SU-DHL-6 (cell line): ENCODE measurements around the gene LFNG.

Experiments used
- H2AFZ ChIP-seq: fragments of 200-600 bp; sonication (generic); 2 replicates; pipeline ENCODE4 v1.6.1; 2014; ENCODE audit warnings: low read depth, mild to moderate bottlenecking, moderate library complexity, mixed read lengths, antibody characterized with exemption, low read length; ENCODE audit not compliant: severe bottlenecking
- H3F3A ChIP-seq: fragments of 200-600 bp; shearing (Covaris generic); 2 replicates; pipeline ENCODE4 v1.6.0; 2016; ENCODE audit warnings: antibody characterized with exemption, mild to moderate bottlenecking; ENCODE audit not compliant: insufficient read depth
- H3K27ac ChIP-seq: fragments of 200-600 bp; sonication (generic); 2 replicates; pipeline ENCODE4 v1.5.1; 2016; ENCODE audit warnings: low read depth, mild to moderate bottlenecking, low read length, moderate library complexity, mixed read lengths
- H3K27me3 ChIP-seq: fragments of 200-600 bp; sonication (generic), shearing (Covaris generic); 2 replicates; pipeline ENCODE4 v1.6.0; 2014; ENCODE audit warnings: mild to moderate bottlenecking, low read length
- H3K36me3 ChIP-seq: fragments of 200-600 bp; sonication (generic); 2 replicates; pipeline ENCODE4 v1.6.1; 2014; ENCODE audit warnings: mild to moderate bottlenecking, low read length, mixed read lengths
- H3K4me2 ChIP-seq: fragments of 300-600, 200-600 bp; shearing (Covaris generic), sonication (generic); 2 replicates; pipeline ENCODE4 v1.6.0; 2014; ENCODE audit warnings: low read length, low read depth, mild to moderate bottlenecking; ENCODE audit not compliant: poor library complexity, severe bottlenecking
- H3K4me3 ChIP-seq: fragments of 200-600 bp; sonication (generic); 2 replicates; pipeline ENCODE4 v1.5.1; 2014; ENCODE audit warnings: antibody characterized with exemption, low read length, mild to moderate bottlenecking, mixed read lengths; ENCODE audit not compliant: insufficient read depth, poor library complexity, severe bottlenecking
- H3K79me2 ChIP-seq: fragments of 200-600 bp; sonication (generic); 2 replicates; pipeline ENCODE4 v1.6.1; 2014; ENCODE audit warnings: mild to moderate bottlenecking, low read length, moderate library complexity; ENCODE audit not compliant: insufficient read depth
- H3K9ac ChIP-seq: fragments of 200-600 bp; sonication (generic); 2 replicates; pipeline ENCODE4 v1.7.0; 2014; ENCODE audit warnings: mild to moderate bottlenecking, low read length
- H3K9me2 ChIP-seq: fragments of 200-600 bp; sonication (generic); replicated peaks from 2 replicates; pipeline ENCODE4 v1.6.1; 2014; ENCODE audit warnings: low read length; ENCODE audit not compliant: insufficient read depth
- H3K9me3 ChIP-seq: fragments of 200-600 bp; sonication (generic); 2 replicates; pipeline ENCODE4 v1.6.1; 2014; ENCODE audit warnings: low read length, mixed read lengths; ENCODE audit not compliant: insufficient read depth
- H4K20me1 ChIP-seq: fragments of 200-600 bp; sonication (generic); 2 replicates; pipeline ENCODE4 v1.6.1; 2014; ENCODE audit warnings: low read depth, mild to moderate bottlenecking, antibody characterized with exemption, low read length, moderate library complexity, mixed read lengths
- EZH2phosphoT487 ChIP-seq: fragments of 200-600 bp; sonication (generic), shearing (Covaris generic); conservative IDR thresholded peaks from 2 replicates; pipeline ENCODE4 v1.6.1; 2018; ENCODE audit warnings: mild to moderate bottlenecking, antibody characterized with exemption, low read length, moderate library complexity, mixed read lengths
- TF ChIP-seq, protein P1 (sequence below): fragments of 200-600 bp; sonication (generic); IDR thresholded peaks from one replicate; pipeline ENCODE4 v1.5.1; 2017; ENCODE audit warnings: antibody characterized with exemption, mild to moderate bottlenecking, low read length, moderate library complexity; ENCODE audit not compliant: insufficient read depth, poor library complexity, severe bottlenecking

LFNG gene

DNA sequence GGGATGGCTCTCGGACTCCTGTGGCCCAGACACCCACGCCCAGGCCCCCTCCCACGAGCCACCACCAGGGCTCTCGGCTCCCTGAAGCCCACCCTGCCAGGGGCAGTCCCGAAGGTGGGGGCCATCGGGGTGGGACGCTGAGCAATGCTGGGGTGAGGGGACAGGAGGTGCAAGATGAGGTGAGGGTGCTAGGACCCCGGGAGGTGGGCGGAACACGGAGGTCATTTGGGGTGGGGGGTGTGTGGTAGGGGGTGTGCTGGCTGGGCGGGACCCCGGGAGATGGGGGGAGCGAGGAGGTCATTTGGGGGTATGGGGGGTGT, 17.0 kb upstream of the LFNG start:
- H3F3A ChIP-seq = no peaks in the 10 kb centered on the region
- H3K27ac ChIP-seq = no peak overlapping the region
- no peaks in the 10 kb centered on the region for H3K27me3 ChIP-seq
- no peak for TF ChIP-seq EZH2phosphoT487
- TF ChIP-seq, protein P1, sequence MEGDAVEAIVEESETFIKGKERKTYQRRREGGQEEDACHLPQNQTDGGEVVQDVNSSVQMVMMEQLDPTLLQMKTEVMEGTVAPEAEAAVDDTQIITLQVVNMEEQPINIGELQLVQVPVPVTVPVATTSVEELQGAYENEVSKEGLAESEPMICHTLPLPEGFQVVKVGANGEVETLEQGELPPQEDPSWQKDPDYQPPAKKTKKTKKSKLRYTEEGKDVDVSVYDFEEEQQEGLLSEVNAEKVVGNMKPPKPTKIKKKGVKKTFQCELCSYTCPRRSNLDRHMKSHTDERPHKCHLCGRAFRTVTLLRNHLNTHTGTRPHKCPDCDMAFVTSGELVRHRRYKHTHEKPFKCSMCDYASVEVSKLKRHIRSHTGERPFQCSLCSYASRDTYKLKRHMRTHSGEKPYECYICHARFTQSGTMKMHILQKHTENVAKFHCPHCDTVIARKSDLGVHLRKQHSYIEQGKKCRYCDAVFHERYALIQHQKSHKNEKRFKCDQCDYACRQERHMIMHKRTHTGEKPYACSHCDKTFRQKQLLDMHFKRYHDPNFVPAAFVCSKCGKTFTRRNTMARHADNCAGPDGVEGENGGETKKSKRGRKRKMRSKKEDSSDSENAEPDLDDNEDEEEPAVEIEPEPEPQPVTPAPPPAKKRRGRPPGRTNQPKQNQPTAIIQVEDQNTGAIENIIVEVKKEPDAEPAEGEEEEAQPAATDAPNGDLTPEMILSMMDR = no peak
- H3K79me2 ChIP-seq = no peaks in the 10 kb centered on the region
- H3K9ac ChIP-seq = no peak overlapping the region
- H3K4me2 ChIP-seq = no peak overlapping the region
- H3K9me2 ChIP-seq = no peaks in the 10 kb centered on the region
- H2AFZ ChIP-seq = no peak overlapping the region
- H3K4me3 ChIP-seq = no peak overlapping the region
- H3K9me3 ChIP-seq = no peaks in the 10 kb centered on the region
- H4K20me1 ChIP-seq = no peaks in the 10 kb centered on the region
- no peaks in the 10 kb centered on the region for H3K36me3 ChIP-seq

GRCh38 chr7:2503056-2503941, 16.3 kb upstream of the LFNG start:
- H3K27me3 ChIP-seq = no peaks in the 10 kb centered on the region
- no peak overlapping the region for H3K27ac ChIP-seq
- H3F3A ChIP-seq = no peaks in the 10 kb centered on the region
- no peaks in the 10 kb centered on the region for H3K79me2 ChIP-seq
- H3K4me3 ChIP-seq = no peak overlapping the region
- H3K4me2 ChIP-seq = no peak overlapping the region
- no peaks in the 10 kb centered on the region for H3K9me3 ChIP-seq
- TF ChIP-seq, protein P1 = no peak
- TF ChIP-seq EZH2phosphoT487 = no peak
- H3K9me2 ChIP-seq = no peaks in the 10 kb centered on the region
- H3K9ac ChIP-seq = no peak overlapping the region
- H3K36me3 ChIP-seq = no peaks in the 10 kb centered on the region
- H2AFZ ChIP-seq = no peak overlapping the region
- H4K20me1 ChIP-seq = no peaks in the 10 kb centered on the region

- Histone ChIP-seq H3K27ac (no peak overlapping the region), H3K4me3 (no peak overlapping the region), H3K9me3 (no peaks in the 10 kb centered on the region), H3K9me2 (no peaks in the 10 kb centered on the region), H3K79me2 (no peaks in the 10 kb centered on the region), H3K9ac (no peak overlapping the region), H3K4me2 (no peak overlapping the region), H3F3A (no peaks in the 10 kb centered on the region), H3K27me3 (no peaks in the 10 kb centered on the region), H4K20me1 (no peaks in the 10 kb centered on the region), H2AFZ (no peak overlapping the region), H3K36me3 (no peaks in the 10 kb centered on the region)
- TF ChIP-seq EZH2phosphoT487 = no peak
- TF ChIP-seq, protein P1 = no peak
Measured at GRCh38 chr7:2504128-2504888, 15.3 kb upstream of the LFNG start.
